ENCODE measurements around the gene RASL10A.

The RASL10A gene

DNA sequence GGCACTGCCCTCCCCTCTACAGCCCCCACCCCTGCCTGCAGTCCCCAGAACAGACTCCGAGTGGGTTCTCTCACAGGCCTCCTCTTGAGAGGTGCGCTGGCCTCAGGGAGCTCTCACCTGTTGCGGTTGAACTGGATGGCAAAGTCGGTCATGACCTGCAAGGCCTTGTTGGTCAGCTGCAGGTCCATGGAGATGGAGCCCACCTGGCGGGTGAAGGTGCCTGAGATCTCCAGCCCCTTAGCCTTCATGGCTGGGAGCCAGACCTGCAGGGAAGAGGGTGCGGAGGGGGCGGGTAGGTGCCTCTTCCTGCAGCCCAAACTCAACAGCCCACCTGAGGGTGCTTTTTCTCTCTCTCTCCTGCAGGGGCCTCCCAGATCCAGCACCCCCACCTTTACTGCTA is 18.7 kb upstream of the RASL10A start:
- no peak overlapping the region for H3K4me3 ChIP-seq (ENCODE audit: control insufficient read depth, low read depth, low read length)
- no peak for TF ChIP-seq CTCF (conservative IDR thresholded peaks at IDR 0.05; ENCODE audit: control insufficient read depth, insufficient read depth, low read depth, low read length)
- DNase-seq (ENCODE audit: low read depth): no peak

GRCh38 chr22:29332886-29333496 is 17.5 kb upstream of the RASL10A start:
- H3K4me3 ChIP-seq (ENCODE audit: control insufficient read depth, low read depth, low read length): no peak overlapping the region
- peak; percentile 8 for DNase-seq (ENCODE audit: low read depth)
- TF ChIP-seq CTCF (conservative IDR thresholded peaks at IDR 0.05; ENCODE audit: control insufficient read depth, insufficient read depth, low read depth, low read length): no peak

DNA sequence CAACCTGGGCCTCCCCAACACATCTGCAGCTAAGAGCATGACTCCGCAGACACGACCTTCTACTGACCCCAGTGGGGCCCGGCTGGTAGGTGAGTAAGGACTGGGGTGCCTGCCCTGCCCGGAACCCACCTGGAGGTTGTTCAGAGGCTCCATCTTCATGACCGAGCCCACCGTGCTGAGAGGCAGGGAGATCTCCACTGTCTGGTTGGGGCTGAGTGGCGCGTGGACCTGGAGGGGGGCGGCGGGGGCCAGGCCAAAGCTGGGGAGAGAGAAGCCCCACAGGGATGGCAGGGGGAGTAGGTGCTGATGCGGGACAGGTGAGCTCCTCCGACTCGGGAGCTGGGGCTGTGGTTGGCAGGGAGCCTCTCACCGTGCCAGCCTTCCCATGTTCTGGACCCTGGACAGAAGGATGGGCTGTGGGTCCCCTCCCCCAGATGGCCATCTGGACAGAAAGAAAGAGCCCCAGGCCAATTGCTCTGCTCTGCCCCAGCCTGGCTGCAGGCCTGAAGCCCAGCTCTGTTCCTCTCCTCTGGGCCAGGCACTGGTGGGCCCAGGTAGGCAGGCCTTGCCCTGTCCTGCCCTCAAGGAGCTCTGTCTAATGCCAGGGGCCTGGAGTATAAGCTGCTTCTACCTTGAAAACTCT is 16.3 kb upstream of the RASL10A start:
- H3K4me3 ChIP-seq (ENCODE audit: control insufficient read depth, low read depth, low read length): no peak overlapping the region
- no peak for TF ChIP-seq CTCF (conservative IDR thresholded peaks at IDR 0.05; ENCODE audit: control insufficient read depth, insufficient read depth, low read depth, low read length)
- no peak for DNase-seq (ENCODE audit: low read depth)

DNA sequence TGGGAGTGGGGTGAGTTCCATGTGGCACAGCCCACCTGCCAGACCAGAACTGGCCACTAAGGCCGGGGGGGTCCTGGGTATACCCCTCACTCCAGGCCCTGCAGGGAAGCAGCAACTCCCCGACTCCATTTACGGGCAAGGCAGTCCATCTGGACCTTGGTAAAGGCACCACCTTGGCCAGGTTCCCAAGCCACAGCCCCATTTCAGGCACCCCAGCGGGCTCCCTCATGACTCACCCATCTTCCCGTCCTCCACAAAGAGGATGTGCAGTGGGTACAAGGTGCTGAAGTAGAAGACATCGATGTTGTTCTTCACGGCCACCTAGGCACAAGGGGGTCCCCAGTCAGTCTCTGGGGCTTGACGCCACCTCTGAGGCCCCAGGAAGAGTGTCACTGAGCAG is 15.7 kb upstream of the RASL10A start:
- peak; percentile 34 for DNase-seq (ENCODE audit: low read depth)
- no peak overlapping the region for H3K4me3 ChIP-seq (ENCODE audit: control insufficient read depth, low read depth, low read length)
- TF ChIP-seq CTCF (conservative IDR thresholded peaks at IDR 0.05; ENCODE audit: control insufficient read depth, insufficient read depth, low read depth, low read length): no peak

DNA sequence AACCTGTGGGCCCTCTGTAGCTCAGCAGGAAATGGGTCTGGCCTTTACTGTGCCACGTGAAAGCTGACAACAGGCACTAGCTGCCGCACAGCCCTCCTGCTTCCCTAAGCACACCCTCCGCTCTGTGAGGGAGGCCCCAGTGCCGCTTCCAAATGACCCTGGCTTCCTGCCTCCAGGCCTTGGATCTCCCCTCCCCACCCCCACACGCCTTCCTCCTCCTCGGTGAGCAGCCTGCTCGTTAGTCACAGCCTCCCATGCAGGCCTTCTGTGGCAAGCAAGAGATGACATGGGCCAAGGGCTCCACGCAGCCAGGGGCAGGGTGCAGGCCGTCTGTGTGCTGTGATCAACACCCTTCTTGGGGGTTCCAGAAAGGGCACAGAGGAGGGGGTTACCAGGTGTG is 15.3 kb upstream of the RASL10A start:
- H3K4me3 ChIP-seq (ENCODE audit: control insufficient read depth, low read depth, low read length): no peak overlapping the region
- DNase-seq (ENCODE audit: low read depth): peak; percentile 66
- no peak for TF ChIP-seq CTCF (conservative IDR thresholded peaks at IDR 0.05; ENCODE audit: control insufficient read depth, insufficient read depth, low read depth, low read length)

GRCh38 chr22:29330291-29330690 is 14.8 kb upstream of the RASL10A start:
- DNase-seq (ENCODE audit: low read depth): no peak
- TF ChIP-seq CTCF (conservative IDR thresholded peaks at IDR 0.05; ENCODE audit: control insufficient read depth, insufficient read depth, low read depth, low read length): no peak
- H3K4me3 ChIP-seq (ENCODE audit: control insufficient read depth, low read depth, low read length): no peak overlapping the region
